ENCODE results near the gene SLC49A4.

SLC49A4 gene

DNA sequence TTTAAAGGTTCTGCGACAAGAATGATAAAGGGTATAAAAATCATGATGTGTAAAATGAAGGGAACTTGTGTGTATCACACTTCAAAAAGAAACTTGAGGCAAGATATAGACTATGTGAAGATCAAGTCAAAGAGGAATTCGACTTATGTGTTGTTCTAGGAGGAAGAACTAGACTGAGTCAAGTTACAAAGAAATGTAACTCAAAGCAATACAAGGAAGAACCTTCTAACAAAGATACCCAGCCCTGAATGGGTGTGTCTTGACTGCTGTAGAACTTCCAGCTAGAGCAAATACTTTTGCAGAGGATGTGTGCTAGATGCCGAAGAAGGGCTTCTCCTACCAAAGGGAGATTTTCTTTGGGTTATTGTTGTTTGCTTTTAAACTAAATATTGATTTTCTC is 2.4 kb downstream of the SLC49A4 start:
- TF ChIP-seq, protein P1, sequence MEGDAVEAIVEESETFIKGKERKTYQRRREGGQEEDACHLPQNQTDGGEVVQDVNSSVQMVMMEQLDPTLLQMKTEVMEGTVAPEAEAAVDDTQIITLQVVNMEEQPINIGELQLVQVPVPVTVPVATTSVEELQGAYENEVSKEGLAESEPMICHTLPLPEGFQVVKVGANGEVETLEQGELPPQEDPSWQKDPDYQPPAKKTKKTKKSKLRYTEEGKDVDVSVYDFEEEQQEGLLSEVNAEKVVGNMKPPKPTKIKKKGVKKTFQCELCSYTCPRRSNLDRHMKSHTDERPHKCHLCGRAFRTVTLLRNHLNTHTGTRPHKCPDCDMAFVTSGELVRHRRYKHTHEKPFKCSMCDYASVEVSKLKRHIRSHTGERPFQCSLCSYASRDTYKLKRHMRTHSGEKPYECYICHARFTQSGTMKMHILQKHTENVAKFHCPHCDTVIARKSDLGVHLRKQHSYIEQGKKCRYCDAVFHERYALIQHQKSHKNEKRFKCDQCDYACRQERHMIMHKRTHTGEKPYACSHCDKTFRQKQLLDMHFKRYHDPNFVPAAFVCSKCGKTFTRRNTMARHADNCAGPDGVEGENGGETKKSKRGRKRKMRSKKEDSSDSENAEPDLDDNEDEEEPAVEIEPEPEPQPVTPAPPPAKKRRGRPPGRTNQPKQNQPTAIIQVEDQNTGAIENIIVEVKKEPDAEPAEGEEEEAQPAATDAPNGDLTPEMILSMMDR (IDR thresholded peaks at IDR 0.05; ENCODE audit: insufficient read depth, low read depth, low read length, missing control alignments), result no peak
- no peak overlapping the region for H3K4me3 ChIP-seq (ENCODE audit: low read length)
- DNase-seq (ENCODE audit: low read depth), result peak; percentile 63

DNA sequence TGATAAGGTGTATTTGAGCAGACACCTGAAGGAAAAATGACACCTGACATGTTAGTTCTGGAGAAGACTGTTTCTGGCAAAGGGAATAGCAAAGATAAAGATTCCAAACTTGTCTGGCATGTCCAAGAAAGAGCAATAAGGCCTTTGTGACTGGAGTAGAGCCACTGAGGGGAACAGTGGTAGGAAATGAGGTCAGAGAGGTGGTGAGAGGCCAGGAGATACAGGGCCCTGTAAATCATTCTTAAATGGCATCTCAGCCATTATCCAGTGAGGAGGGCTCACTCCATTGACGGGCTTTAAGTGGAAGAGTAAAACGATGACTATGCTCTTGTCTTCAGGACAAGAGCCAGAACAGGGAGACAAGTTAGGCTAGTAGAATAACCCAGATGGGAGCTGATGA is 4.5 kb downstream of the SLC49A4 start:
- DNase-seq (ENCODE audit: low read depth), result no peak
- TF ChIP-seq, protein P1 (IDR thresholded peaks at IDR 0.05; ENCODE audit: insufficient read depth, low read depth, low read length, missing control alignments), result no peak
- H3K4me3 ChIP-seq (ENCODE audit: low read length), result no peak overlapping the region

DNA sequence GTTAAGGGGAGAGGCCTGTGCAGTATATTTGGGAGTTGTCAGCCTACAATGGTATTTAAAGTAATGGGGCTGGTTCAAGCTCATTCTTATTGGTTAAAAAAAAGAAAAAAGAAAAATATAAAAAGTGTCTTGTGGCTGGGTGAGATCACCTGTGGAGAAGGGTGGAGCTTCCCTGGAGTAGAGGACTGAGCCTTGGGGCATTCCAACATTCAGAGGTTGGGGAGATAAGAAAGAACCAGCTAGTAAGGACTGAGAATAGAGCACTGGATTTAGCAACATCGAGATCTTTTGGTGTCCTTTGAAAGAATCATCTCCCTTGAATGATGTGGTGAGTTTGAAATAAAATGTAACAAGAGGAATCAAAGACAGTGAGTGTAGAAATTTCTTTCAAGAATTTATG is 5.2 kb downstream of the SLC49A4 start:
- TF ChIP-seq, protein P1 (IDR thresholded peaks at IDR 0.05; ENCODE audit: insufficient read depth, low read depth, low read length, missing control alignments), result no peak
- no peak overlapping the region for H3K4me3 ChIP-seq (ENCODE audit: low read length)
- peak; percentile 61 for DNase-seq (ENCODE audit: low read depth)

DNA sequence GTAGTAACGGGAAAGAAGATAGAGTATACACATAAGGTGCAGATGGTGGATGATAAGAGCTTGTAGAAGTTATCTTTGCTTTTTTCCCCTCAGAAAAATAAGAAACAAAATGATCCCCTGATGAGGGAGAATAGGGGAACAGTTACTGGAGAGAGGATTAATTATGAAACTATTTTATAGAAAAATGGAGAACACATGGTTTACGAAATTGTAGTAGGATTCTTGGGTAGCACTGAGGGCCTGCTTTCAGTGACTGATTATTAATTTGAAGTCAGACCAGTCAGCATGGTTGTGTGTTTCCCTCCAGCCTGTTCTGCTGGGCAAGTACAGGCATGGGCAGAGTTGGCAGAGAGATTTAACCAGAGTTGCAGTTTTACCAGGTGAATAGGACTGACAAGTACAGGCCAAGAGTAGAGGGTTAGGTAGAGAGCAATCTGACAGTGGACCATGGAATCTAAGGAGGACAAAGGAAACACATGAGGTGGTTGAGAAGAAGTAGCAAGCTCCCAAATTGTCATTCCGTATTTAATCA is 5.9 kb downstream of the SLC49A4 start:
- peak; percentile 97 for DNase-seq (ENCODE audit: low read depth)
- no peak overlapping the region for H3K4me3 ChIP-seq (ENCODE audit: low read length)
- TF ChIP-seq, protein P1 (IDR thresholded peaks at IDR 0.05; ENCODE audit: insufficient read depth, low read depth, low read length, missing control alignments), result no peak

DNA sequence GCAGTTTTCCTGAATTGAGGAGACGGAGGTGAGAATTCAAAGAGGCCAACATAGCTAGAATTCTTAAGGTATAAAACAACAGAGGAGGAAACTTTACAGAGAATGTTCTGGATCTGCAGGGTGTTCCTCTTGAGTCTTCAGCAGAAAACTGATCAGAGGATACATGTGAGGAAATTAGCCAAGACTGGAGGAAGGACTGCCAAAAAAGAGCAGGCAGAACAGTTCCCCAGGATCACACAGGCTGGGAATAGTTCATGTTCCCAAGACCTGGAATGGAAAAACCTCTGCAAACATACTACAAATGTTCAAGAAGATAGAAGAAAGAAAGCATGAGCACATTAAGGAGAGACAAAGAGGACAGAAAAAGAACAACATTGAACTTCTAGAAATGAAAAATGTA is 7.5 kb downstream of the SLC49A4 start:
- no peak overlapping the region for H3K4me3 ChIP-seq (ENCODE audit: low read length)
- TF ChIP-seq, protein P1 (IDR thresholded peaks at IDR 0.05; ENCODE audit: insufficient read depth, low read depth, low read length, missing control alignments), result no peak
- DNase-seq (ENCODE audit: low read depth), result no peak

DNA sequence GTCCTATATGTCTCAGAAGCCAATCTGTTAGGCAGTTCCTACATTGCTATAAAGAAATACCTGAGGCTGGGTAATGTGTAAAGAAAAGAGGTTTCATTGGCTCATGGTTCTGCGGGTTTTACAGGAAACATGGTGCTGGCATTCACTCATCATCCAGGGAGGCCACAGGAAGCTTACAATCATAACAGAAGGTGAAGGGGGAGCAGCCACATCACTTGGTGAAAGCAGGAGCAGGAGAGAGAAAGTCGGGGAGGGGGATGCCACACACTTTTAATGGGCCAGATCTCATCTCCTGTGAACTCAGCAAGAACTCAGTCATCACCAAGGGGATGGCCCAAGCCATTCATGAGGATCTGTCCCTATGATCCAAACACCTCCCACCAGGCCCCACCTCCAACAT is 9.1 kb downstream of the SLC49A4 start:
- TF ChIP-seq, protein P1 (IDR thresholded peaks at IDR 0.05; ENCODE audit: insufficient read depth, low read depth, low read length, missing control alignments), result no peak
- H3K4me3 ChIP-seq (ENCODE audit: low read length), result no peak overlapping the region
- no peak for DNase-seq (ENCODE audit: low read depth)

DNA sequence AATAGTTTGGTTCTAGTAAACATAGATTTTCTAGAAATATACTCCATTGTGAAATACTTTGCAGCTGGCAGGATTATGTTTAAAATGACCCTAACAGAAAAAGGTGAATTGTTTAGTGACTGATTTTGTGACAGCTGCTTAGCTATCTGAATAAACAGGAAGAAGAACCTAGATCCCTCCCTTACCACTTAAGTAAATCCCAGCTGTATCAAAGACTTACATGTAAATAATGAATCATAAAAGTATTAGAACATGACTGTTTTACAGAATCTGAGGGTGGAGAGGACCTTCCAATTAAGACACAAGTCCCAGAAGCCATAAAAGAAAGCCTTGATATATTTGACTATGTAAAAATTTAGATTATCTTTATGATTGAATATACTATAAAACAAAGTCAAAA is 15.9 kb downstream of the SLC49A4 start:
- TF ChIP-seq, protein P1 (IDR thresholded peaks at IDR 0.05; ENCODE audit: insufficient read depth, low read depth, low read length, missing control alignments), result no peak
- H3K4me3 ChIP-seq (ENCODE audit: low read length), result no peak overlapping the region
- no peak for DNase-seq (ENCODE audit: low read depth)
